Left renal pelvis (tissue), 4 donors: ENCODE measurements around the gene ASF1A. TPM values are rescaled to one million over a fixed set of nuclear protein-coding genes. Genes with fewer than 3 reads are reported as not detected.
"Not testable (repeated sequence)": the region's sequence is repeated elsewhere in the genome, so short reads cannot be mapped to it uniquely, and the experiment has no call there.

Experiments
- DNase-seq, 4 donors: peaks; one replicate each; pipeline ENCODE4 v3.0.0-alpha.2; 2013; ENCODE audit warnings: low read depth in 4 of 4, low spot score in 3 of 4
- polyA plus RNA-seq, 4 donors: library from polyadenylated mRNA; unstranded; fragments of 120-200 nt; gene quantifications; one replicate each; pipeline ENCODE4 v1.2.1, GENCODE V29; 2013; ENCODE audit not compliant: insufficient read length in 4 of 4

ASF1A gene
- 10 to 100 TPM; 35.1 to 50.1 (median 39.2) TPM for polyA plus RNA-seq

GRCh38 chr6:118893807-118894424 is at the start of gene ASF1A:
Gene ASF1A (plus strand): TSS chr6:118894152. CDS start chr6:118894414, 262 bp downstream.
- peak; percentile 95 to 98 (median 98) for DNase-seq

GRCh38 chr6:118844915-118845314 is 49.0 kb upstream of the ASF1A start:
- no peak for DNase-seq

- DNase-seq, result no peak
These were observed 40.5 kb upstream of the ASF1A start for GRCh38 chr6:118853408-118853807.

GRCh38 chr6:118856301-118856700 is 37.7 kb upstream of the ASF1A start:
- no peak for DNase-seq

- DNase-seq, result no peak
These were observed 34.4 kb upstream of the ASF1A start for GRCh38 chr6:118859517-118860064.

GRCh38 chr6:118860363-118860762 is 33.6 kb upstream of the ASF1A start:
- no peak for DNase-seq

GRCh38 chr6:118860880-118861279 is 33.1 kb upstream of the ASF1A start:
- no peak for DNase-seq

- no peak for DNase-seq
These were observed 31.5 kb upstream of the ASF1A start for GRCh38 chr6:118862443-118862842.

GRCh38 chr6:118864341-118865099 is 29.4 kb upstream of the ASF1A start:
- DNase-seq, result no peak

GRCh38 chr6:118865100-118865391 is 28.9 kb upstream of the ASF1A start:
- no peak for DNase-seq

- DNase-seq, result no peak
These were observed 26.8 kb upstream of the ASF1A start for GRCh38 chr6:118867181-118867580.

- DNase-seq, result not testable (repeated sequence)
These were observed 25.1 kb upstream of the ASF1A start for GRCh38 chr6:118868901-118869300.

GRCh38 chr6:118869350-118869749 is 24.6 kb upstream of the ASF1A start:
- DNase-seq, result no peak

GRCh38 chr6:118869894-118870589 is 23.9 kb upstream of the ASF1A start:
- no peak for DNase-seq

GRCh38 chr6:118871331-118871730 is 22.6 kb upstream of the ASF1A start:
- no peak for DNase-seq

- no peak for DNase-seq
These were observed 21.6 kb upstream of the ASF1A start for GRCh38 chr6:118872318-118872717.

GRCh38 chr6:118872726-118873125 is 21.2 kb upstream of the ASF1A start:
- no peak for DNase-seq

- no peak for DNase-seq
These were observed 20.7 kb upstream of the ASF1A start for GRCh38 chr6:118873239-118873638.

GRCh38 chr6:118875672-118876071 is 18.3 kb upstream of the ASF1A start:
- no peak for DNase-seq

GRCh38 chr6:118876198-118876597 is 17.8 kb upstream of the ASF1A start:
- no peak for DNase-seq

- DNase-seq, result no peak
These were observed 17.1 kb upstream of the ASF1A start for GRCh38 chr6:118876814-118877213.

GRCh38 chr6:118877806-118878205 is 16.1 kb upstream of the ASF1A start:
- no peak for DNase-seq
